ENCODE measurements around the gene M1AP. TPM values are rescaled to one million over a fixed set of nuclear protein-coding genes. Genes with fewer than 3 reads are reported as not detected.

Gene M1AP
- total and polyA plus RNA-seq, 2 of the 8 experiments (the other 6 are each of a cell fraction or from before 2014, with no cell fraction given), result 4.8 TPM

GRCh38 chr2:74587664-74588277, 60.4 kb downstream of the M1AP start:
- CTCF ChIA-PET (ENCODE audit: partially characterized antibody), result interaction anchor here (0.5 to 12.2 kb wide), 37 partner anchors 8 to 326 kb away, joined by 3 to 158 read pairs (median 5); partner anchors contain the start of genes AUP1, CCDC142, HTRA2 and INO80B
- H3K9me3 ChIP-seq (ENCODE audit: insufficient read depth in 2 of 2, low read depth in 1 of 2, low read length in 1 of 2), result no peaks in the 10 kb centered on the region
- H4K5ac ChIP-seq (ENCODE audit: insufficient read length, low read depth, low read length), result no peak overlapping the region
- H4K20me1 ChIP-seq (replicated peaks in 1 of 2; ENCODE audit: control insufficient read depth in 1 of 2, insufficient read depth in 2 of 2, low read length in 2 of 2), result no peaks in the 10 kb centered on the region
- H3K36me3 ChIP-seq (ENCODE audit: control insufficient read depth in 2 of 4, insufficient read depth in 4 of 4, low read length in 3 of 4), result no peaks in the 10 kb centered on the region
- H2BK5ac ChIP-seq (ENCODE audit: low read depth, low read length), result no peak overlapping the region
- H3K79me1 ChIP-seq (ENCODE audit: low read depth, low read length), result no peaks in the 10 kb centered on the region
- FAIRE-seq (peak; percentile 84), DNase-seq (ENCODE audit: low read depth in 1 of 2, low spot score in 2 of 2) (peak; percentile 33 to 66)
- no peak overlapping the region for H3K14ac ChIP-seq (ENCODE audit: insufficient read length)
- peaks cover 0 to 2% (median under 1%) of the 10 kb centered on the region in 4 experiments; a peak in 1 of 7 replicates for H3K4me1 ChIP-seq (replicated peaks in 1 of 4; ENCODE audit: control insufficient read depth in 3 of 4, insufficient read depth in 4 of 4, low read length in 3 of 4)
- no peaks in the 10 kb centered on the region for H3K23me2 ChIP-seq (ENCODE audit: low read depth, low read length)
- 34% methylated on average over 6 of the region's 6 CpGs; no CpG with 5 or more reads in 1 of the 2 experiments for WGBS, 2 experiments (ENCODE audit: extremely low coverage in 1 of 2, insufficient coverage in 1 of 2, insufficient read length in 1 of 2, insufficient replicate concordance in 2 of 2, low coverage in 1 of 2, low lambda C conversion rate in 2 of 2, missing lambda C conversion rate in 1 of 2)
- H2BK12ac ChIP-seq (ENCODE audit: low read depth, low read length), result peak overlapping the region; percentile 55
- no peak overlapping the region for H3K9ac ChIP-seq (replicated peaks in 1 of 4; ENCODE audit: extremely low read depth in 1 of 4, low read depth in 3 of 4, low read length in 3 of 4)
- no peak overlapping the region for H3K56ac ChIP-seq (replicated peaks; ENCODE audit: insufficient read length, low read depth, low read length)
- H3K79me2 ChIP-seq (ENCODE audit: control insufficient read depth in 1 of 2, insufficient read depth in 2 of 2, low read length in 2 of 2), result no peaks in the 10 kb centered on the region
- 0 out of 2 replicates have a peak overlapping the region, but pooled peaks have one; percentile 49 for H2AFZ ChIP-seq (ENCODE audit: low read length)
- H4K91ac ChIP-seq (replicated peaks; ENCODE audit: insufficient read length, low read length), result no peak overlapping the region
- H3K27me3 ChIP-seq (replicated peaks in 1 of 4; ENCODE audit: control insufficient read depth in 3 of 4, extremely low read depth in 1 of 4, insufficient read depth in 3 of 4, low read length in 3 of 4), result no peaks in the 10 kb centered on the region
- H3K18ac ChIP-seq (ENCODE audit: extremely low read depth, low read length), result no peak overlapping the region
- H2BK120ac ChIP-seq (replicated peaks; ENCODE audit: low read depth, low read length), result no peak overlapping the region
- no peak overlapping the region for H3K4me2 ChIP-seq (ENCODE audit: insufficient read depth in 1 of 2, low read depth in 2 of 2, low read length in 2 of 2)
- H3K27ac ChIP-seq (ENCODE audit: low read depth, low read length), result no peak overlapping the region
- H2AK5ac ChIP-seq (ENCODE audit: low read depth, low read length), result no peak overlapping the region
- POLR2A ChIA-PET (ENCODE audit: partially characterized antibody), result interaction anchor here (1.2 to 1.7 kb wide), 6 partner anchors 10 to 105 kb away, joined by 3 to 9 read pairs (median 4); partner anchors contain the start of genes AUP1, CCDC142, HTRA2 and TTC31
- no peak overlapping the region for H3K4me3 ChIP-seq (ENCODE audit: extremely low read depth in 1 of 4, insufficient read depth in 2 of 4, low read depth in 3 of 4, low read length in 4 of 4)
- no peak overlapping the region for H4K8ac ChIP-seq (ENCODE audit: extremely low read depth, insufficient read depth, low read length)
- H3K23ac ChIP-seq (ENCODE audit: insufficient read length), result no peak overlapping the region
- H2BK20ac ChIP-seq (ENCODE audit: low read length), result no peak overlapping the region
- no peak overlapping the region for H2BK15ac ChIP-seq (ENCODE audit: low read length)
- H3K4ac ChIP-seq (replicated peaks; ENCODE audit: insufficient read length, low read depth, low read length), result no peak overlapping the region
- TF ChIP-seq TAF1 (IDR thresholded peaks at IDR 0.05; ENCODE audit: low read depth, low read length) (0 out of 2 replicates have a peak, but pooled peaks have one; percentile 18), PHF8 (conservative IDR thresholded peaks at IDR 0.05; ENCODE audit: low read depth, low read length) (no peak), CBX5 (IDR thresholded peaks at IDR 0.05; ENCODE audit: low read depth, low read length) (no peak), CTCF (IDR thresholded peaks at IDR 0.05; ENCODE audit: control extremely low read depth in 1 of 3, insufficient read depth in 1 of 3, low read depth in 1 of 3, low read length in 3 of 3) (peak; percentile 26 to 71 (median 70)), EP300 (IDR thresholded peaks at IDR 0.05; ENCODE audit: borderline replicate concordance in 1 of 2, low read depth in 2 of 2, low read length in 2 of 2) (no peak), ATF3 (IDR thresholded peaks at IDR 0.05; ENCODE audit: insufficient read depth, low read depth, low read length) (no peak), CEBPB (IDR thresholded peaks at IDR 0.05; ENCODE audit: low read depth, low read length) (peak; percentile 67; the same call in 1 of the 2 replicates), RAD21 (IDR thresholded peaks at IDR 0.05 in 1 of 2, conservative IDR thresholded peaks at IDR 0.05 in 1 of 2; ENCODE audit: low read depth in 2 of 2, low read length in 2 of 2) (peak; percentile 89 to 90)
